PC-9 (cell line): ENCODE measurements around the gene SNX19.

Source experiments
- EZH2 ChIP-seq: fragments of 200-600 bp; sonication (generic); IDR thresholded peaks from 2 replicates; pipeline ENCODE4 v1.8.0; 2017; ENCODE audit warnings: antibody characterized with exemption, low read depth
- TF ChIP-seq, protein P1 (sequence below): fragments of 200-600 bp; sonication (generic); conservative IDR thresholded peaks from 2 replicates; pipeline ENCODE4 v1.6.1; 2017; ENCODE audit warnings: mixed run types, antibody characterized with exemption, mild to moderate bottlenecking, moderate library complexity

DNA sequence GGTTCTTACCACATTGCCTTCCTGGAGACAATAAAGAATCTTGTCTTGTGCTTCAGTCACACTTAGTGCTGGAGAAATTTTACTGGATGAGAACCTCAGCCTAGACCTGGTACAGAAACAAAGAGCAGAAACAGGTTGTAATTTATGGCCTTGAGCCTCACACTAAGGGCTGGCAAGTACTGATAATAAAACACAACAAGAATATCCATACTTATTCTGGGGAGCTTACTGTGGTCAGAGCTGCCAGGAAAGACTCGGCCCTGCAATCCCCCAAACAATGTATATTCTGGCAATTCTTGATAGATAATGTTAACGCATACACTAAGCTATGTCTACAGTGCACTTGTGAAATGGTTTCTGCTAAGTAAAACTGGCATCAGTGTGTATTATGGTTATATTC, 9.7 kb downstream of the SNX19 start:
- TF ChIP-seq, protein P1, sequence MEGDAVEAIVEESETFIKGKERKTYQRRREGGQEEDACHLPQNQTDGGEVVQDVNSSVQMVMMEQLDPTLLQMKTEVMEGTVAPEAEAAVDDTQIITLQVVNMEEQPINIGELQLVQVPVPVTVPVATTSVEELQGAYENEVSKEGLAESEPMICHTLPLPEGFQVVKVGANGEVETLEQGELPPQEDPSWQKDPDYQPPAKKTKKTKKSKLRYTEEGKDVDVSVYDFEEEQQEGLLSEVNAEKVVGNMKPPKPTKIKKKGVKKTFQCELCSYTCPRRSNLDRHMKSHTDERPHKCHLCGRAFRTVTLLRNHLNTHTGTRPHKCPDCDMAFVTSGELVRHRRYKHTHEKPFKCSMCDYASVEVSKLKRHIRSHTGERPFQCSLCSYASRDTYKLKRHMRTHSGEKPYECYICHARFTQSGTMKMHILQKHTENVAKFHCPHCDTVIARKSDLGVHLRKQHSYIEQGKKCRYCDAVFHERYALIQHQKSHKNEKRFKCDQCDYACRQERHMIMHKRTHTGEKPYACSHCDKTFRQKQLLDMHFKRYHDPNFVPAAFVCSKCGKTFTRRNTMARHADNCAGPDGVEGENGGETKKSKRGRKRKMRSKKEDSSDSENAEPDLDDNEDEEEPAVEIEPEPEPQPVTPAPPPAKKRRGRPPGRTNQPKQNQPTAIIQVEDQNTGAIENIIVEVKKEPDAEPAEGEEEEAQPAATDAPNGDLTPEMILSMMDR, result no peak
- TF ChIP-seq EZH2, result no peak
